GM23338 (cell line): ENCODE results near the gene SLC9A9.

ENCODE experiments used
- CREB1 ChIP-seq: fragments of 250-450 bp; sonication (Bioruptor Pico); IDR thresholded peaks from 2 replicates; pipeline ENCODE4 v1.5.0; 2020; ENCODE audit warnings: low read depth, mild to moderate bottlenecking, moderate library complexity
- CTCF ChIP-seq, 2 experiments: fragments of 200-600 bp in 1 of 2; sonication (generic) in 1 of 2; conservative IDR thresholded peaks; 2 replicates each; pipeline versions ENCODE4 v1.5.1 to v1.6.1; 2016 to 2017; ENCODE audit warnings: antibody characterized with exemption in 2 of 2, low read depth in 2 of 2, mild to moderate bottlenecking in 2 of 2, moderate library complexity in 1 of 2
- EZH2 ChIP-seq: fragments of 200-600 bp; sonication (generic); IDR thresholded peaks from one replicate; pipeline ENCODE4 v1.8.0; 2017; ENCODE audit warnings: antibody characterized with exemption, mild to moderate bottlenecking, low read depth; ENCODE audit not compliant: unreplicated experiment
- POLR2AphosphoS5 ChIP-seq: IDR thresholded peaks from 2 replicates; pipeline ENCODE4 v1.6.1; 2016; ENCODE audit warnings: antibody characterized with exemption, low read depth
- REST ChIP-seq: IDR thresholded peaks from one replicate; pipeline ENCODE4 v1.6.1; 2018; ENCODE audit warnings: antibody characterized with exemption; ENCODE audit not compliant: unreplicated experiment
- TF ChIP-seq, protein P1 (sequence below): IDR thresholded peaks from 2 replicates; pipeline ENCODE4 v1.6.1; 2016; ENCODE audit warnings: antibody characterized with exemption

DNA sequence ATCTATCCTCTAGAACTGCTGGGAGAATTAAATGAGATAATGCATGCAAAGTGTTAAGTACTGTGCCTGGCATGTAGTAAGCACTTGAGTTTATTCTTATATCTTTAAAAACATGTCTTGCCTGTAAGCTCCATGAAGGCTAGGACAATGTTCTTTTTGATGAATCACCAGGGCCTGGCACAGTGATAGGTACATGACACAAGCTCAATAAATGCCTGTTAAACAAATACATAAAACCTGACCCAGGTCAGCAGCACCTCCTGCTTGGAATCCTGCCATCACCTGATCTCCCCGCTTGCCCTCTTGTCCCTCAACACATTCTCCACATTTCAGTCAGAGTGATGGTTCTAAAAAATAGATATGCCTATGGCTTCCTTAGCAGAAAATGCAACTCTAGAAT lies 541.9 kb downstream of the SLC9A9 start:
- TF ChIP-seq CTCF (conservative IDR thresholded peaks at IDR 0.05; ENCODE audit: low read depth in 2 of 2) (no peak), EZH2 (no peak), CREB1 (CRISPR knock-in tag) (no peak), POLR2AphosphoS5 (no peak), REST (no peak)
- TF ChIP-seq, protein P1, sequence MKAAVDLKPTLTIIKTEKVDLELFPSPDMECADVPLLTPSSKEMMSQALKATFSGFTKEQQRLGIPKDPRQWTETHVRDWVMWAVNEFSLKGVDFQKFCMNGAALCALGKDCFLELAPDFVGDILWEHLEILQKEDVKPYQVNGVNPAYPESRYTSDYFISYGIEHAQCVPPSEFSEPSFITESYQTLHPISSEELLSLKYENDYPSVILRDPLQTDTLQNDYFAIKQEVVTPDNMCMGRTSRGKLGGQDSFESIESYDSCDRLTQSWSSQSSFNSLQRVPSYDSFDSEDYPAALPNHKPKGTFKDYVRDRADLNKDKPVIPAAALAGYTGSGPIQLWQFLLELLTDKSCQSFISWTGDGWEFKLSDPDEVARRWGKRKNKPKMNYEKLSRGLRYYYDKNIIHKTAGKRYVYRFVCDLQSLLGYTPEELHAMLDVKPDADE, result no peak
